GM21723 (cell line): ENCODE measurements around the gene KCNK16.

Source experiments
- ATAC-seq: cut with Tn5 transposase; IDR thresholded peaks from one replicate; pipeline ENCODE4 v1.9.1; 2021; ENCODE audit warnings: mild to moderate bottlenecking, moderate library complexity; ENCODE audit not compliant: unreplicated experiment

Gene KCNK16

GRCh38 chr6:39322306-39322850 lies at the start of gene KCNK16:
TSS of gene KCNK16 (minus strand) at chr6:39322702. CDS start at chr6:39322540, 162 bp downstream.
- no peak for ATAC-seq

- ATAC-seq: no peak
Measured at GRCh38 chr6:39370390-39370789, 47.9 kb upstream of the KCNK16 start.

GRCh38 chr6:39369987-39370386 lies 47.5 kb upstream of the KCNK16 start:
- no peak for ATAC-seq

- ATAC-seq: no peak
Measured at GRCh38 chr6:39367700-39368099, 45.2 kb upstream of the KCNK16 start.

- ATAC-seq: no peak
Measured at GRCh38 chr6:39366931-39367618, 44.6 kb upstream of the KCNK16 start.

- no peak for ATAC-seq
Measured at GRCh38 chr6:39365281-39366074, 43.0 kb upstream of the KCNK16 start.

GRCh38 chr6:39363280-39363679 lies 40.8 kb upstream of the KCNK16 start:
- no peak for ATAC-seq

GRCh38 chr6:39362487-39362865 lies 40.0 kb upstream of the KCNK16 start:
- ATAC-seq: no peak

GRCh38 chr6:39361657-39362486 lies 39.4 kb upstream of the KCNK16 start:
- peak; percentile 72 for ATAC-seq

GRCh38 chr6:39360378-39360777 lies 37.9 kb upstream of the KCNK16 start:
- no peak for ATAC-seq

- ATAC-seq: no peak
Measured at GRCh38 chr6:39357998-39358686, 35.6 kb upstream of the KCNK16 start.

GRCh38 chr6:39353698-39354315 lies 31.3 kb upstream of the KCNK16 start:
- no peak for ATAC-seq

GRCh38 chr6:39350723-39351505 lies 28.4 kb upstream of the KCNK16 start:
- ATAC-seq: no peak

GRCh38 chr6:39348740-39349139 lies 26.2 kb upstream of the KCNK16 start:
- ATAC-seq: no peak

- ATAC-seq: peak; percentile 65
Measured at GRCh38 chr6:39347906-39348585, 25.5 kb upstream of the KCNK16 start.

GRCh38 chr6:39347206-39347605 lies 24.7 kb upstream of the KCNK16 start:
- ATAC-seq: no peak

GRCh38 chr6:39344821-39345280 lies 22.3 kb upstream of the KCNK16 start:
- no peak for ATAC-seq

GRCh38 chr6:39343396-39343870 lies 20.9 kb upstream of the KCNK16 start:
- no peak for ATAC-seq
